GM19328 (cell line): ENCODE results near the gene MCM7.
"Not testable (repeated sequence)": the region's sequence is repeated elsewhere in the genome, so short reads cannot be mapped to it uniquely, and the experiment has no call there.

ENCODE experiments used
- ATAC-seq: cut with Tn5 transposase; IDR thresholded peaks from one replicate; pipeline ENCODE4 v1.9.1; 2021; ENCODE audit warnings: mild to moderate bottlenecking, moderate library complexity; ENCODE audit not compliant: unreplicated experiment

Gene MCM7

GRCh38 chr7:100101016-100101862 lies at the start of gene MCM7, which contains the start of gene AP4M1:
Gene MCM7 (minus strand): TSS chr7:100101397. CDS start chr7:100101294, 103 bp downstream.
Gene AP4M1 (plus strand): TSS chr7:100101643. CDS start chr7:100101715, 72 bp downstream.
- peak; percentile 80 for ATAC-seq

- ATAC-seq = peak; percentile 98
Observed at GRCh38 chr7:100148559-100149328, 47.5 kb upstream of the MCM7 start, which contains the start of gene LAMTOR4. Gene LAMTOR4 (plus strand): TSS chr7:100148918. CDS start chr7:100148973, 55 bp downstream.

GRCh38 chr7:100148225-100148558 lies 47.0 kb upstream of the MCM7 start:
- ATAC-seq = no peak

GRCh38 chr7:100147278-100147677 lies 46.1 kb upstream of the MCM7 start:
- no peak for ATAC-seq

GRCh38 chr7:100146350-100146749 lies 45.2 kb upstream of the MCM7 start:
- ATAC-seq = not testable (repeated sequence)

DNA sequence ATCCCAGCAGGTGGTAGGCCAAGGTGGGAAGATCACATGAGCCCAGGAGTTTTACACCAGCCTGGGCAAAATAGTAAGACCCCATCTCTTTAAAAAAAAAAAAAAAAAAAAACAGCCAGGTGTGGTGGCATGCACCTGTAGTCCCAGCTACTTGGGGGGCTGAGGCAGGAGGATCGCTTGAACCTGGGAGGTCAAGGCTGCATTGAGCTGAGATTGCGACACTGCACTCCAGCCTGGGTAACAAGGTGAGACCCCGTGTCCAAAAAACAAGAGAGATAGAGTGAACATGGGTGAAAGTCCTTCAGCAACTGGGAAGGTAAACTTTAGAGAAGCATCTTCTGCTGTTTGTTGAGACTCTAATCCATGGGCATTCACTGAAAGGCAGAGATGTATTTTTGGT lies 41.3 kb upstream of the MCM7 start:
- no peak for ATAC-seq

GRCh38 chr7:100141555-100141949 lies 40.4 kb upstream of the MCM7 start:
- no peak for ATAC-seq

DNA sequence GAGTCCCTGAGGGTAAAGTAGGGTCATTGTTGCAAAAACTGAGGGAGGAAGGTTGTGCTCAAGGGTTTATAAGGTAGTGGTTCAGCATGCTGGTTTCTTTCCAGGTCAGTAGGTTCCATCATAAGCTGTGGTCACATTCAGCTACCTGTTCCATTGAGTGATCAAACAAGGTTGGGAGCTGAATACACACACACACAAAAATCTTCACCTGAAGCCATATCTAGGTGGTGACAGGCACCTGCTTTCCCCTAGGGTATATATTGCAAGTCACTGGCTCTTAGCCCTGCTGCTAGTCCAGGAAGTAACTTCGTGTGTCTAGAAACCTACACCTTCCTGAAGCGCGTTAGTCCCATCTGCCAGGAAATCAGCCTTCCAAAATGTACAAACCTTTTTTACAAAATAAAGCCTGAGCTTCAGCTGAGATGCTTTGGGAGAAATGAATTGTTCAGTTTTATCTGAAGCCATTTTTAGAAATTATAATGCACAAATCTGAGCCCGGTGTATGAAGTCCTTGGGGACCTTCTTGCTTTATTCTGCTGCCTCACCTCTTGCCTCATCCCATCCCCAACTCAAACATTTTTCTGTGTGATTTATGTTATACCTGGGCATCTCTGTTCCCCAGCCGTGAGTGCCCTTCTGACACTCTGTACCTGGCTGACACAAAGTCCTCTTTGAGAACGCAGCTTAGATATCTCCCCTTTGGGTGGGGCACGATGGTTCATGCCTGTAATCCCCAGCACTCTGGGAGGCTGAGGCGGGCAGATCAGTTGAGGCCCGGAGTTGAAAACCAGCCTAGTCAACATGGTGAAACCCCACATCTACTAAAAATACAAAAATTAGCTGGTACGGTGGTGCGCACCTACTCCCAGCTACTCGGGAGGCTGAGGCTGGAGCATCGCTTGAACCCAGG lies 36.9 kb upstream of the MCM7 start:
- no peak for ATAC-seq

GRCh38 chr7:100132697-100133151 lies 31.5 kb upstream of the MCM7 start:
- ATAC-seq = no peak

DNA sequence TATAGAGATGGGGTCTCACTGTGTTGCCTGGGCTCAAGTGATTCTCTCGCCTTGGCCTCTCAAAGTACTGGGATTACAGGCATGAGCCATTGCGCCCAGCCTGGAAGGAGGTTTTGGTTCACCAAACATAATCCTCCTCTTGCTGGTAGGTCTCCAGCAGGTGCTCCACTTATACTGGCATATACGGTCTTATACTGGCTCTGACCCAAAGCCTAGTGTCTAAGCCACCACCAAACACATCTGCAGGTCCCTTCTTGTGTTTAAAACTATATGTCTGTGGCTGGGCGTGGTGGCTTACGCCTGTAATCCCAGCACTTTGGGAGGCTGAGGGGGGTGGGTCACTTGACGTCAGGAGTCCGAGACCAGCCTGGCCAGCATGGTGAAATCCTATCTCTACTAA lies 30.9 kb upstream of the MCM7 start:
- ATAC-seq = no peak

GRCh38 chr7:100130608-100131453 lies 29.6 kb upstream of the MCM7 start:
- no peak for ATAC-seq

DNA sequence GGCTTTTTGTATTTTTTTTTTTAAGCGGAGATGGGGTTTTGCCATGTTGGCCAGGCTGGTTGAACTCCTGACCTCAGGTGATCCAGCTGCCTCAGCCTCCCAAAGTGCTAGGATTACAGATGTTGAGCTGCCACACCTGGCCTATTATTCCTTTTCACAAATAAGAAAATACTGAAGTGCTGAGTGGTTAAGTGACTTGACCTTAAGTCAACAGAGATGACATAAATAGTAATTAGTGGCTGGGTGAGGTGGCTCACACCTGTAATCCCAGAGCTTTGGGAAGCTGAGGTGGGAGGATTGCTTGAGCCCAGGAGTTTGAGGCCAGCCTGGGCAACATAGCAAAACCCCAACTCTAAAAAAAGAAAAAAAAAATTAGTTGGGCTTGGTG lies 29.0 kb upstream of the MCM7 start:
- not testable (repeated sequence) for ATAC-seq

DNA sequence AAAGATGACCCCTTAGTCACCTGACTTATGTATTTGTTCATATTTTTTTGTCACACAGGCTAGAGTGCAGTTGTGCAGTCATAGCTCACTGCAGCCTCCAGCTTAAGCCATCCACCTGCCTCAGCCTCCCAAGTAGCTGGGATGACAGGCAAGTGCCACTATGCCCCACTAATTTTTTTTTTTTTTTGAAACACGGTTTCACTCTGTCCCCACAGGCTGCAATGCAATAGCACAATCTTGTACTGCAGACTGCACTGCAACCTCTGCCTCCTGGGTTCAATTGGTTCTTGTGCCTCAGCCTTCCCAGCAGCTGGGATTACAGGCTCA lies 27.4 kb upstream of the MCM7 start:
- ATAC-seq = no peak

DNA sequence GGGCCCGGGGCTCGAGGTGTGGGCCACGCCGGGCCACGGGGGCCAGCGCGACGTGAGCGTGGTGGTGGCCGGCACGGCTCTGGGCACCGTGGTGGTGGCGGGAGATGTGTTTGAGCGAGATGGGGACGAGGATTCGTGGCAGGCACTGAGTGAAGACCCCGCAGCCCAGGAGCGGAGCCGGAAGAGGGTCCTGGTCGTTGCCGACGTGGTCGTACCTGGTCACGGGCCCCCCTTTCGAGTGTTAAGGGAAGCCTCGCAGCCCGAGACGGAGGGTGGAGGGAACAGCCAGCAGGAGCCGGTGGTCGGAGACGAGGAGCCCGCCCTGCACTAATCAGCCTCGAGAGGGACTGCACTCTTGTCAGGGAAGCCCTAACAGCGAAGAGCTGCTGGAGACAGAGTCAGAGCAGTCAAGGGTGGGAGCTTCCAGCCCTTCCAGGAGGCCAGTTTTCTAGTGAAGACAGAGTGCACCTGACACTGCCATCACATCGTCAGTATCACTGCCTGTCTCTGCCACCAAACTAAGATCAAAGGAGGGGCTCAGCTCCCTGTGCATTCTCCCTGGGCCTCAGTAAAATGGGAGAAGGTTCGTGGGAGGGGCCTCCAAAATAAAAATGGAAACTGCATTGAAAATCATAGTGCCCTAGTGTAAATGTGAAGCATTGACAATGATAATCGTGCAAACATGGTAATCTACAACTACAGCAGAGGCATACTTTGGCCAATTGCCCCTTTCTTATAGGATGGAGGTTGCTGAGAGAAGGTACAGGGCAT lies 26.9 kb upstream of the MCM7 start:
- ATAC-seq = no peak

GRCh38 chr7:100126931-100127865 lies 26.0 kb upstream of the MCM7 start, which contains the start of gene MBLAC1:
Gene MBLAC1 (plus strand): TSS chr7:100126967. CDS start chr7:100127396, 429 bp downstream.
- ATAC-seq = peak; percentile 58

DNA sequence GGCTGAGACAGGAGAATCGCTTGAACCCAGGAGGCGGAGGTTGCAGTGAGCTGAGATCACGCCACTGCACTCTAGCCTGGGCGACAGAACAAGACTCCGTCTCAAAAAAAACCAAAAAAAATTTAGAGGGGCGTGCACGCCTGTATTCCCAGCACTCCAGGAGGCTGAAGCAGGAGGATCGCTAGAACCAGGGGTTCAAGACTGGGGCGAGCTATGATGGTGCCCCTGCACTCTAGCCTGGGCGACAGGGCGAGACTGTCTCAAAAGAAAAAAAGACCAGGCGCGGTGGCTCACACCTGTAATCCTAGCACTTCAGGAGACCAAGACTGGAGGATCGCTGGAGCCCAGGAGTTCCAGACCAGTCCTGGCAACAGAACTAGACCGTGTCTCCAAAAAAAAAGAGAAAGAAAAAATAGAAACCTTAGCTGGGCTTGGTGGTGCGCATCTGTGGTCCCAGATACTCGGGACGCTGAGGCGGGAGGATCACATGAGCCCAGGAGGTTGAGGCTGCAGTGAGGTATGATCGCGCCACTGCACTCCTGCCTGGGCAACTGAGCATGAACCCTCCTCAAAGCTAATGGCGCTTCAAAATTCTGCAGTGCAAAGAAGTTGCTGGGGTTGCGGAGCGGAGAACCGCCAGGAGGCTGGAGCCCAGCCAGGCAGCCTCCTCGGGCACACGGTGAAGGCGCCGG lies 25.2 kb upstream of the MCM7 start:
- peak; percentile 52 for ATAC-seq
